Measurements from ENCODE around the gene FOXK1.

The FOXK1 gene

DNA sequence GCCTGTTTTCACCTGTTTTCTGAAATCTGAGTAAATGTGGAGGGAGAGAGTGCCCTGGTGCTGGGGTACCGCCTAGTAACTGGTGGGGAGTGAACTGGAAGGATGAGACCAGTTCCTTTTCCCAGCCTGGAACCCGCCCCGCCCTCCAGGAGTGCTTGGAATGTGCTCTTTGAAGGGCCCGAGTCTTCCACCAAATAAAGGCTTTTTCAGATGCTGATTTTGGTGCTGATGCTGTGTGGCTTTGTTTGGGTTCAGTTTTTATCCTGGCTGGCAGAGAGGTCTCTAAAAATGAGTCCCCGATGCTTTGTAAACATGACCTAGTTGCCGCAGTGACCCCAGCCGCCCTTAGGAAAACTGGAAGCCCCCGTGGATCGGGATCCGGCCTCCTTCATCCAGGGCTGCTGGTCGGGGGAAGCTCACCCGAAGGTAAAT, 25.9 kb downstream of the FOXK1 start:
- no peak for DNase-seq (ENCODE audit: low read depth)
- TF ChIP-seq, protein P1, sequence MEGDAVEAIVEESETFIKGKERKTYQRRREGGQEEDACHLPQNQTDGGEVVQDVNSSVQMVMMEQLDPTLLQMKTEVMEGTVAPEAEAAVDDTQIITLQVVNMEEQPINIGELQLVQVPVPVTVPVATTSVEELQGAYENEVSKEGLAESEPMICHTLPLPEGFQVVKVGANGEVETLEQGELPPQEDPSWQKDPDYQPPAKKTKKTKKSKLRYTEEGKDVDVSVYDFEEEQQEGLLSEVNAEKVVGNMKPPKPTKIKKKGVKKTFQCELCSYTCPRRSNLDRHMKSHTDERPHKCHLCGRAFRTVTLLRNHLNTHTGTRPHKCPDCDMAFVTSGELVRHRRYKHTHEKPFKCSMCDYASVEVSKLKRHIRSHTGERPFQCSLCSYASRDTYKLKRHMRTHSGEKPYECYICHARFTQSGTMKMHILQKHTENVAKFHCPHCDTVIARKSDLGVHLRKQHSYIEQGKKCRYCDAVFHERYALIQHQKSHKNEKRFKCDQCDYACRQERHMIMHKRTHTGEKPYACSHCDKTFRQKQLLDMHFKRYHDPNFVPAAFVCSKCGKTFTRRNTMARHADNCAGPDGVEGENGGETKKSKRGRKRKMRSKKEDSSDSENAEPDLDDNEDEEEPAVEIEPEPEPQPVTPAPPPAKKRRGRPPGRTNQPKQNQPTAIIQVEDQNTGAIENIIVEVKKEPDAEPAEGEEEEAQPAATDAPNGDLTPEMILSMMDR (IDR thresholded peaks at IDR 0.05; ENCODE audit: low read length, missing control alignments): no peak

GRCh38 chr7:4709187-4709586, 27.1 kb downstream of the FOXK1 start:
- DNase-seq (ENCODE audit: low read depth): no peak
- H3K4me3 ChIP-seq (replicated peaks; ENCODE audit: low read depth, low read length): no peak overlapping the region
- TF ChIP-seq, protein P1 (IDR thresholded peaks at IDR 0.05; ENCODE audit: low read length, missing control alignments): no peak

More for the DNA sequence above, 25.9 kb downstream of the FOXK1 start:
- no peak overlapping the region for H3K4me3 ChIP-seq (replicated peaks; ENCODE audit: low read depth, low read length)

GRCh38 chr7:4711093-4711492, 29.0 kb downstream of the FOXK1 start:
- no peak for DNase-seq (ENCODE audit: low read depth)
- TF ChIP-seq, protein P1 (IDR thresholded peaks at IDR 0.05; ENCODE audit: low read length, missing control alignments): no peak
- H3K4me3 ChIP-seq (replicated peaks; ENCODE audit: low read depth, low read length): no peak overlapping the region

DNA sequence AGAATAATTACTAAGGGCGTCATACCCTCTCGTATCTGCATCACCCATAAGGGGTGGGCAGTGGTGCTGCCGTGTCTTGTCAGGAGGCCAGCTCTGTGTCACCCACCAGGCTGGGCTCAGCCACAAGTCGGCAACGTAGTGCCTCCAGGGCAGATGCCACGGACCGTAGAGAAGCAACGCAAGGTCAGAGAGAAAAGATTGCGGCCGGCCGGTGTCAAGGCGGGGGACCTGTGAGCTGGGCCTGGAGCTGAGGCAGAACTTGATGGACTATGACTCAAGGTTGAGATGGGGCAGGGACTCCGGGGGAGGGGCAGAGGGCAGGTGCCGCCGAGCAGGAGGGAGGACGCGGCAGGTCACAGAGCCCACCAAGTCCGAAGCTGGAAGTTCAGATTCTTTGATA, 29.5 kb downstream of the FOXK1 start:
- no peak for DNase-seq (ENCODE audit: low read depth)
- no peak overlapping the region for H3K4me3 ChIP-seq (replicated peaks; ENCODE audit: low read depth, low read length)
- TF ChIP-seq, protein P1 (IDR thresholded peaks at IDR 0.05; ENCODE audit: low read length, missing control alignments): no peak

DNA sequence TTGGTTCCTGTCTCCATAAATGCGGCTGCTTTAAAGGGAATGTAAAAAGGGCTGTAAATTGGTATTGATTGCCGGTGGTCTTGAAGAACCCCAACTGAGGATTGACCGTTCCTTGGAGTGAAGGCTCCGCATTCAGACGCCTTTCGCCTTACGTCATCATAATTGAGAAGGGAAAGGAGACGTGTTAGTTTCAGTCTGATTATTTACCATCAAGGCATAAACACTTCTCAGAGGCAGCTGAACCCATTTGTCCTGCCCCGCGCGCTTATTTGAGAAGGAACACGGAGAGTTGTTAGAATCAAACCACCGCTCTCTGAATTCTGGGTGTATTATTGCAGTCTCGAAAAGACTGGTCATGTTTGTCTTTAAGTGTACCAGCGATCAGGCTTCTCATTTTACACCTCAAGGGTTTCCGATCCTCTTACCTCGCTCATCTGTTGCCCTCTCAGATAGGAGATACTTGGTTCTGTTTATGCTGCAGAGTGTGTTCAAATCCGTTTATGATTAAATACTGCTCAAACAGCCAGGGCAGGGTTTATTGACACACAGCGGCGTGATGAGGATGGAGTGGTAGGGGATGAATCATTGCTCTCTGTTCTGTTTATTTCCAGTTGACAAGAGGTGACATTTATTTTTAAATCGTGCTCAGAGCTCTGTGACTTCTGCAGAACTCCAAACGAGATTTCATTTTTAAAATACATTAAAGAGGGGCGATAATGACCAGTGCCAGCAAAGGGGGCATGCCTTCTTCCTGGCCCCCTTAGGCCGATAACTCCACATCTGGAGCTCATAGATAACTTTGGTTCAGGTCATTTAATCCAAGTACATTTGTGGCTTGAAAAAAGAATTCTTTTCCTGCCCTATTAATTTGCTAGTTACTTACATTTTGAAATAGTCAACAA, 30.4 kb downstream of the FOXK1 start:
- TF ChIP-seq, protein P1 (IDR thresholded peaks at IDR 0.05; ENCODE audit: low read length, missing control alignments): no peak
- DNase-seq (ENCODE audit: low read depth): no peak
- no peak overlapping the region for H3K4me3 ChIP-seq (replicated peaks; ENCODE audit: low read depth, low read length)

- peak; percentile 25 for DNase-seq (ENCODE audit: low read depth)
- H3K4me3 ChIP-seq (replicated peaks; ENCODE audit: low read depth, low read length): no peak overlapping the region
- TF ChIP-seq, protein P1 (IDR thresholded peaks at IDR 0.05; ENCODE audit: low read length, missing control alignments): no peak
Observed at GRCh38 chr7:4713183-4713784, 31.2 kb downstream of the FOXK1 start.

Measured in fibroblast of pulmonary artery (primary cell).